Activated CD8-positive, alpha-beta memory T cell treated with anti-CD3 and anti-CD28 coated beads, Interleukin-2, amount 50 U/mL, for 48 hours (primary cell): Measurements from ENCODE around the gene GALM.
"Not testable (repeated sequence)": the region's sequence is repeated elsewhere in the genome, so short reads cannot be mapped to it uniquely, and the experiment has no call there.

Source experiments
- DNase-seq: peaks from one replicate; pipeline ENCODE4 v3.0.0-alpha.2; 2020

The GALM gene

GRCh38 chr2:38665854-38666555 lies at the start of gene GALM:
GALM (plus strand) TSS chr2:38666114; CDS start chr2:38666162, 48 bp downstream.
- DNase-seq = peak; percentile 73

- DNase-seq = no peak
Measured at GRCh38 chr2:38617301-38617700, 48.6 kb upstream of the GALM start.

- no peak for DNase-seq
Measured at GRCh38 chr2:38619458-38620164, 46.3 kb upstream of the GALM start.

GRCh38 chr2:38620282-38620977 lies 45.5 kb upstream of the GALM start:
- no peak for DNase-seq

GRCh38 chr2:38621018-38621417 lies 44.9 kb upstream of the GALM start:
- no peak for DNase-seq

- no peak for DNase-seq
Measured at GRCh38 chr2:38622210-38622609, 43.7 kb upstream of the GALM start.

GRCh38 chr2:38626326-38627035 lies 39.4 kb upstream of the GALM start:
- no peak for DNase-seq

GRCh38 chr2:38627391-38627790 lies 38.5 kb upstream of the GALM start:
- no peak for DNase-seq

GRCh38 chr2:38629684-38630083 lies 36.2 kb upstream of the GALM start:
- no peak for DNase-seq

GRCh38 chr2:38631976-38632375 lies 33.9 kb upstream of the GALM start:
- no peak for DNase-seq

GRCh38 chr2:38632980-38633379 lies 32.9 kb upstream of the GALM start:
- no peak for DNase-seq

GRCh38 chr2:38633895-38634294 lies 32.0 kb upstream of the GALM start:
- no peak for DNase-seq

GRCh38 chr2:38634684-38635083 lies 31.2 kb upstream of the GALM start:
- DNase-seq = no peak

GRCh38 chr2:38635139-38635538 lies 30.8 kb upstream of the GALM start:
- DNase-seq = no peak

- DNase-seq = no peak
Measured at GRCh38 chr2:38636069-38636468, 29.8 kb upstream of the GALM start.

GRCh38 chr2:38642373-38643017 lies 23.4 kb upstream of the GALM start:
- not testable (repeated sequence) for DNase-seq

- DNase-seq = no peak
Measured at GRCh38 chr2:38643021-38643671, 22.8 kb upstream of the GALM start.

GRCh38 chr2:38643683-38644511 lies 22.0 kb upstream of the GALM start:
- not testable (repeated sequence) for DNase-seq

GRCh38 chr2:38648107-38648761 lies 17.7 kb upstream of the GALM start:
- DNase-seq = no peak

- no peak for DNase-seq
Measured at GRCh38 chr2:38649176-38649728, 16.7 kb upstream of the GALM start.
